Measurements from ENCODE around the gene NBEA. TPM values are rescaled to one million over a fixed set of nuclear protein-coding genes. Genes with fewer than 3 reads are reported as not detected.
"Not testable (repeated sequence)": the region's sequence is repeated elsewhere in the genome, so short reads cannot be mapped to it uniquely, and the experiment has no call there.

NBEA gene
- polyA plus RNA-seq, 12 donors = 12.2 to 18.6 (median 16.3) TPM; not detected in 1

GRCh38 chr13:35388441-35389355 is 446.6 kb downstream of the NBEA start:
- DNase-seq = peak; percentile 65

GRCh38 chr13:35389535-35389934 is 447.5 kb downstream of the NBEA start:
- DNase-seq = no peak

- no peak for DNase-seq
Measured at GRCh38 chr13:35392768-35393167, 450.7 kb downstream of the NBEA start.

- no peak for DNase-seq
Measured at GRCh38 chr13:35393886-35394285, 451.8 kb downstream of the NBEA start.

GRCh38 chr13:35408285-35408684 is 466.2 kb downstream of the NBEA start:
- not testable (repeated sequence) for DNase-seq

GRCh38 chr13:35411059-35411744 is 469.1 kb downstream of the NBEA start:
- no peak for DNase-seq

- no peak for DNase-seq
Measured at GRCh38 chr13:35448465-35448864, 506.4 kb downstream of the NBEA start.

- no peak for DNase-seq
Measured at GRCh38 chr13:35449821-35450220, 507.8 kb downstream of the NBEA start.

- no peak for DNase-seq
Measured at GRCh38 chr13:35455022-35455421, 513.0 kb downstream of the NBEA start.

GRCh38 chr13:35457258-35457657 is 515.2 kb downstream of the NBEA start:
- DNase-seq = no peak

- no peak for DNase-seq
Measured at GRCh38 chr13:35460061-35460460, 518.0 kb downstream of the NBEA start.

- no peak for DNase-seq
Measured at GRCh38 chr13:35465371-35465770, 523.3 kb downstream of the NBEA start.

- DNase-seq = no peak
Measured at GRCh38 chr13:35468195-35468594, 526.1 kb downstream of the NBEA start.

GRCh38 chr13:35469806-35470525 is 527.9 kb downstream of the NBEA start:
- DNase-seq = no peak

GRCh38 chr13:35470671-35471661 is 528.9 kb downstream of the NBEA start:
- DNase-seq = peak; percentile 79

GRCh38 chr13:35471706-35472322 is 529.7 kb downstream of the NBEA start:
- peak; percentile 49 for DNase-seq

- no peak for DNase-seq
Measured at GRCh38 chr13:35472323-35472881, 530.3 kb downstream of the NBEA start.

- DNase-seq = no peak
Measured at GRCh38 chr13:35473206-35473775, 531.2 kb downstream of the NBEA start.

GRCh38 chr13:35473802-35474201 is 531.7 kb downstream of the NBEA start:
- DNase-seq = no peak
